Measurements from ENCODE around the gene SUOX.
"Not testable (repeated sequence)": the region's sequence is repeated elsewhere in the genome, so short reads cannot be mapped to it uniquely, and the experiment has no call there.

SUOX gene

GRCh38 chr12:55972456-55972855, 24.6 kb upstream of the SUOX start:
- Mint-ChIP-seq H3K27me3 (no peaks in the 10 kb centered on the region), H3K4me1 (peaks cover 15% of the 10 kb centered on the region), H3K4me3 (no peak overlapping the region), H3K36me3 (ENCODE audit: insufficient read depth) (peaks cover 3% of the 10 kb centered on the region), H3K27ac (ENCODE audit: low read depth) (no peak overlapping the region), H3K9me3 (no peaks in the 10 kb centered on the region)
- DNase-seq (ENCODE audit: low spot score in 2 of 2), result no peak
- ATAC-seq (replicated peaks; ENCODE audit: extremely low read depth, poor library complexity, severe bottlenecking), result no peak

GRCh38 chr12:55972911-55973598, 24.0 kb upstream of the SUOX start:
- no peak for DNase-seq (ENCODE audit: low spot score in 2 of 2)
- no peaks in the 10 kb centered on the region for H3K27me3 Mint-ChIP-seq
- no peak for ATAC-seq (replicated peaks; ENCODE audit: extremely low read depth, poor library complexity, severe bottlenecking)
- H3K27ac Mint-ChIP-seq (ENCODE audit: low read depth), result no peak overlapping the region
- no peaks in the 10 kb centered on the region for H3K36me3 Mint-ChIP-seq (ENCODE audit: insufficient read depth)
- no peaks in the 10 kb centered on the region for H3K9me3 Mint-ChIP-seq
- H3K4me1 Mint-ChIP-seq, result peaks cover 13% of the 10 kb centered on the region
- no peak overlapping the region for H3K4me3 Mint-ChIP-seq

GRCh38 chr12:55973599-55974307, 23.3 kb upstream of the SUOX start, which contains the start of gene RAB5B:
TSS of gene RAB5B (plus strand) at chr12:55974078. CDS start at chr12:55986961, 12,883 bp downstream.
- no peaks in the 10 kb centered on the region for H3K36me3 Mint-ChIP-seq (ENCODE audit: insufficient read depth)
- H3K9me3 Mint-ChIP-seq, result no peaks in the 10 kb centered on the region
- DNase-seq (ENCODE audit: low spot score in 2 of 2) (peak; percentile 89 to 99), ATAC-seq (replicated peaks; ENCODE audit: extremely low read depth, poor library complexity, severe bottlenecking) (peak; percentile 91)
- no peaks in the 10 kb centered on the region for H3K27me3 Mint-ChIP-seq
- no peak within 1 kb of the TSS for H3K4me3 Mint-ChIP-seq
- no peak within 1 kb of the TSS for H3K27ac Mint-ChIP-seq (ENCODE audit: low read depth)
- H3K4me1 Mint-ChIP-seq, result peaks cover 16% of the 10 kb centered on the region

GRCh38 chr12:55974308-55974730, 22.8 kb upstream of the SUOX start:
- no peak for DNase-seq (ENCODE audit: low spot score in 2 of 2)
- no peak for ATAC-seq (replicated peaks; ENCODE audit: extremely low read depth, poor library complexity, severe bottlenecking)
- Mint-ChIP-seq H3K4me3 (no peak overlapping the region), H3K27ac (ENCODE audit: low read depth) (no peak overlapping the region), H3K36me3 (ENCODE audit: insufficient read depth) (no peaks in the 10 kb centered on the region), H3K4me1 (peaks cover 21% of the 10 kb centered on the region), H3K27me3 (no peaks in the 10 kb centered on the region), H3K9me3 (no peaks in the 10 kb centered on the region)

- Mint-ChIP-seq H3K9me3 (no peaks in the 10 kb centered on the region), H3K36me3 (ENCODE audit: insufficient read depth) (peaks cover 11% of the 10 kb centered on the region), H3K4me1 (peaks cover 32% of the 10 kb centered on the region), H3K4me3 (no peak overlapping the region), H3K27ac (ENCODE audit: low read depth) (no peak overlapping the region), H3K27me3 (no peaks in the 10 kb centered on the region)
- DNase-seq (ENCODE audit: low spot score in 2 of 2) (no peak), ATAC-seq (replicated peaks; ENCODE audit: extremely low read depth, poor library complexity, severe bottlenecking) (no peak)
These were observed 18.7 kb upstream of the SUOX start for GRCh38 chr12:55978393-55978792.

- H3K27ac Mint-ChIP-seq (ENCODE audit: low read depth), result peak overlapping the region; percentile 26
- DNase-seq (ENCODE audit: low spot score in 2 of 2) (no peak), ATAC-seq (replicated peaks; ENCODE audit: extremely low read depth, poor library complexity, severe bottlenecking) (no peak)
- H3K4me1 Mint-ChIP-seq, result peaks cover 32% of the 10 kb centered on the region
- H3K27me3 Mint-ChIP-seq, result no peaks in the 10 kb centered on the region
- H3K9me3 Mint-ChIP-seq, result no peaks in the 10 kb centered on the region
- no peak overlapping the region for H3K4me3 Mint-ChIP-seq
- peaks cover 13% of the 10 kb centered on the region for H3K36me3 Mint-ChIP-seq (ENCODE audit: insufficient read depth)
These were observed 18.0 kb upstream of the SUOX start for GRCh38 chr12:55979069-55979468.

- peaks cover 21% of the 10 kb centered on the region for H3K36me3 Mint-ChIP-seq (ENCODE audit: insufficient read depth)
- H3K27ac Mint-ChIP-seq (ENCODE audit: low read depth); H3K9me3 Mint-ChIP-seq; ATAC-seq (replicated peaks; ENCODE audit: extremely low read depth, poor library complexity, severe bottlenecking); H3K27me3 Mint-ChIP-seq; H3K4me3 Mint-ChIP-seq; DNase-seq (ENCODE audit: low spot score in 2 of 2): not testable (repeated sequence)
- peaks cover 30% of the 10 kb centered on the region for H3K4me1 Mint-ChIP-seq
These were observed 15.2 kb upstream of the SUOX start for GRCh38 chr12:55981882-55982281.

GRCh38 chr12:55982319-55982936, 14.6 kb upstream of the SUOX start:
- no peaks in the 10 kb centered on the region for H3K9me3 Mint-ChIP-seq
- ATAC-seq (replicated peaks; ENCODE audit: extremely low read depth, poor library complexity, severe bottlenecking), result no peak
- no peak overlapping the region for H3K27ac Mint-ChIP-seq (ENCODE audit: low read depth)
- DNase-seq (ENCODE audit: low spot score in 2 of 2), result no peak
- H3K4me3 Mint-ChIP-seq, result no peak overlapping the region
- H3K36me3 Mint-ChIP-seq (ENCODE audit: insufficient read depth), result peaks cover 21% of the 10 kb centered on the region
- H3K4me1 Mint-ChIP-seq, result peaks cover 30% of the 10 kb centered on the region
- H3K27me3 Mint-ChIP-seq, result no peaks in the 10 kb centered on the region

GRCh38 chr12:55983232-55983842, 13.7 kb upstream of the SUOX start:
- DNase-seq (ENCODE audit: low spot score in 2 of 2) (no peak), ATAC-seq (replicated peaks; ENCODE audit: extremely low read depth, poor library complexity, severe bottlenecking) (no peak)
- Mint-ChIP-seq H3K4me3 (no peak overlapping the region), H3K4me1 (peaks cover 23% of the 10 kb centered on the region), H3K9me3 (no peaks in the 10 kb centered on the region), H3K27me3 (no peaks in the 10 kb centered on the region), H3K36me3 (ENCODE audit: insufficient read depth) (peaks cover 24% of the 10 kb centered on the region), H3K27ac (ENCODE audit: low read depth) (no peak overlapping the region)

GRCh38 chr12:55984861-55985260, 12.2 kb upstream of the SUOX start:
- Mint-ChIP-seq H3K4me3 (no peak overlapping the region), H3K27ac (ENCODE audit: low read depth) (no peak overlapping the region), H3K36me3 (ENCODE audit: insufficient read depth) (peaks cover 32% of the 10 kb centered on the region), H3K9me3 (no peaks in the 10 kb centered on the region), H3K4me1 (peaks cover 11% of the 10 kb centered on the region), H3K27me3 (no peaks in the 10 kb centered on the region)
- DNase-seq (ENCODE audit: low spot score in 2 of 2) (no peak), ATAC-seq (replicated peaks; ENCODE audit: extremely low read depth, poor library complexity, severe bottlenecking) (no peak)

GRCh38 chr12:55985341-55985740, 11.7 kb upstream of the SUOX start:
- peaks cover 34% of the 10 kb centered on the region for H3K36me3 Mint-ChIP-seq (ENCODE audit: insufficient read depth)
- no peaks in the 10 kb centered on the region for H3K9me3 Mint-ChIP-seq
- ATAC-seq (replicated peaks; ENCODE audit: extremely low read depth, poor library complexity, severe bottlenecking) (no peak), DNase-seq (ENCODE audit: low spot score in 2 of 2) (no peak)
- H3K27me3 Mint-ChIP-seq, result no peaks in the 10 kb centered on the region
- peaks cover 7% of the 10 kb centered on the region for H3K4me1 Mint-ChIP-seq
- no peak overlapping the region for H3K27ac Mint-ChIP-seq (ENCODE audit: low read depth)
- no peak overlapping the region for H3K4me3 Mint-ChIP-seq

- peaks cover 38% of the 10 kb centered on the region for H3K36me3 Mint-ChIP-seq (ENCODE audit: insufficient read depth)
- H3K9me3 Mint-ChIP-seq; H3K4me3 Mint-ChIP-seq; H3K27me3 Mint-ChIP-seq; H3K4me1 Mint-ChIP-seq; ATAC-seq (replicated peaks; ENCODE audit: extremely low read depth, poor library complexity, severe bottlenecking); DNase-seq (ENCODE audit: low spot score in 2 of 2); H3K27ac Mint-ChIP-seq (ENCODE audit: low read depth): not testable (repeated sequence)
These were observed 11.1 kb upstream of the SUOX start for GRCh38 chr12:55985976-55986375.

All from central memory CD8-positive, alpha-beta T cell (primary cell).